ENCODE measurements around the gene ZNF507. TPM values are rescaled to one million over a fixed set of nuclear protein-coding genes. Genes with fewer than 3 reads are reported as not detected.

Gene ZNF507
- total and polyA plus RNA-seq, 2 of the 8 experiments (the other 6 are each of a cell fraction or from before 2014, with no cell fraction given), result 8.6 to 28.8 TPM

DNA sequence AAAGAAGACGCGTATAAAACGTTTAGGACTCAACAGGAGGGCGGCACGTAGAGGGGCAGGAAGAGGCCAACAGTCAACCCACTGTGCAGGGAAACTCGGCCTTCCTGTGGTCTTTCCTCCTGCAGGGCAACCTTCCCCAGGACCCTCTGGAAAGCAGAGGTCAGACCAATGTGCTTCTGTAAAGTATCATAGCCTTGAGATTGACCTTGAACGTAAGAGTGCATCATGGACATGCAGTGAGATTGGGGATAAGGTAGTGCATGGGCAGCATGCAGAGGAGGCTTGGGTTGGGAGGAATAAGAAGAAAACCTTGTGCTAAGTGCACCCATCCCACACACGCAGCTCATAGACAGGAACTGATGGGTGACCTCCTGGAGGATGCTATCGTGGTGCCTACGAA, 34.0 kb upstream of the ZNF507 start (continued):
- no peak for TF ChIP-seq EZH2 (IDR thresholded peaks at IDR 0.05; ENCODE audit: low read depth, low read length, severe bottlenecking)
- no peak for TF ChIP-seq KDM4A (IDR thresholded peaks at IDR 0.05; ENCODE audit: low read depth, low read length, severe bottlenecking)
- no peak for TF ChIP-seq POU5F1 (IDR thresholded peaks at IDR 0.05; ENCODE audit: low read depth, low read length)
- no peak for TF ChIP-seq CBX8 (IDR thresholded peaks at IDR 0.05; ENCODE audit: borderline replicate concordance, low read depth, low read length)
